NCI-H187 treated with DMSO at 0.1 percent for 48 hours (cell line): ENCODE measurements around the gene SEPTIN7.
A peak's percentile ranks its signal among the peaks of the same experiment; 100 is the strongest.
"Not testable (repeated sequence)": the region's sequence is repeated elsewhere in the genome, so short reads cannot be mapped to it uniquely, and the experiment has no call there.

ENCODE experiments used
- DNase-seq: peaks from one replicate; lab custom pipeline; 2025; lab: John Stamatoyannopoulos, UW

SEPTIN7 gene

GRCh38 chr7:35800718-35801391, at the start of gene SEPTIN7:
Gene SEPTIN7, plus strand, starts transcription at chr7:35801057. Its CDS starts 153 bp downstream, at chr7:35801210.
- peak; percentile 83 for DNase-seq

- no peak for DNase-seq
Observed at GRCh38 chr7:35752742-35753141, 48.1 kb upstream of the SEPTIN7 start.

DNA sequence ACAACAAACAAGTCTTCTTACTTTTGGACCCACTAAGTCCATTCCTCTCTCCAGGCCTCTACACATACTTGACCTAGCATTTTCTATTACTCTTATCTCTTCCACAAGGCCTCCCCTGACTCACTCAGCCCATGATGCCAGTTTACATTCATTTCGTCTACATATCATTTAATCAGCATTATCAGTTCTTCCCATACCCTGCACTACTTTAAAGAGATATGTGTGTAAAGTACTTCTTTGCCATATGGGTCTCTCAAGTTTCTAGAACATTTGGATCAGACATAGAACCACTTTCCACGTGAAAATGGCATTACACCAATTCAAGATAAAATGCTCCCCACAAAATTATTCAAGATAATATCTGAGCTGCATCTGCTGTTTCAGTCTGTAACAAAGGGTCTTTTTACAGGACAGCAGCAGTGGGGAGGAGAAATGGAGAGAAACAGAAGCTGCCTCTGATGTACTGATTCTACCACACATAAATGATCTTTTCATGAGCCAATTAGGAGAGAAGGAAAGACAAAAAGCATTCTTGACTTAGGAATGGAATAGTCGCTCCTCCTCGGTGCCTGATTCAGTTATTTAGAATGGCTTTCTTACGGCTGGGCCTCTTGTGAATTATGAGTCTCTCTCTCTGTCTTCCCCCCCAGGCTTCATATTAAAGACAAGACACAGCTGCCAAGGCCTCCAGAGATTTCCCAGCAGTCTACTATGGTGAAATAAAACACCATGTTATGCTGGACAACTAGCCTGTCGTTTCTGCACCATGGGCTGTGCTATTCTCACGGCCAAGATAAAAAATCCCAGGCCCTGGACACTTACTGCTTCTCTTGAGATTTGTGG, 46.9 kb upstream of the SEPTIN7 start:
- no peak for DNase-seq

DNA sequence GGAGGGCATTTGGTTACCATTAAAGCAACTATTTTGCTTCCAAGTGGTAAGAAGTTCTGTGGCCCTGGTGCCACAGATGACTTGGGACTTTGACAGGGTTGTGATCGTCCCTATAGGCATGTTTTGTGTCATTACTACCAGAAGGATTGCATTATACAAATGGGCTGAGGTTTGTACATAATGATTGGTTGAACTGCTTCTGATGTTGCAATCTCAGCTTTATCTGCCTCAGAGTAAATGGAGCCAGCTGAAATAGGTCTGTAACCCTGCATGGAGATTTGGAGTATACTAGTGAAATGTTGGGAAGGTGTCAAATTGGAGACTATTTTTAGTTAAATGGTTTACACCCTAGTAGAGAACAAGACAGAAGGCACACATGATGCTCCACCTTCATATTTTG, 46.1 kb upstream of the SEPTIN7 start:
- no peak for DNase-seq

DNA sequence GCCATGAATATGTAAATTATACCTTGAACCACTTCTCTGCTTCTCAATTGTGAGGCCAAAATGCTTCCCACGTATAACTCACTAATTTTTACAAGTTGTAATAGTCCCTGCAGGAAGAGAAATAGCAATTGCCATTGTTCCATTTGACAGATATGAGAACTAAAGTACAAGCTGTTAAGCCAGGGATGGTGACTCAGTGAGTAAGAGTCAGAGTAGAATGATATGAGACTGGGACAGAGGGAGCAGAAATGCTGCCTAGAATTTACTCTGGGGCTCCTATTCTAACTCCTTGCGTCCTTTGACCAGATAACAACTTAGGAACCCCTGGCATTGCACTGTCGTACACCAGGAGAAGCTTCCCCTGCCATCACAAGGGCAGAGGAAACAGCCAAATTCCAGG, 45.1 kb upstream of the SEPTIN7 start:
- no peak for DNase-seq

DNA sequence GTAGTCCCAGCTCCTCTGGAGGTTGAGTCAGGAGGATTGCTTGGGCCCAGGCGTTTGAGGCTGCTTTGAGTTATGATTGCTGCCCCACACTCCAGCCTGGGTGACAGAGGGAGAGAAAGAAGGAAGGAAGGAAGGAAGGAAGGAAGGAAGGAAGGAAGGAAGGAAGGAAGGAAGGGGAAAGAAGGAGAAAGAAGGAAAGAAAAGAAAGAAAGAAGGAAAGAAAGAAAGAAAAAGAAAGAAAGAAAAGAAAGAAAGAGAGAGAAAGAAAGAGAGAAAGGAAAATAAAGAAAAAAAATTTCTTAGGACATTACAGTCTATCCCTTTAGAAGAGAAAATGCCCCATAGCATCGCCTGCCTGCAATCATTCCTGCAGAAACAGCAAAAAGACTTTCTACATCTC, 44.4 kb upstream of the SEPTIN7 start:
- not testable (repeated sequence) for DNase-seq

GRCh38 chr7:35757574-35757973, 43.3 kb upstream of the SEPTIN7 start:
- no peak for DNase-seq

DNA sequence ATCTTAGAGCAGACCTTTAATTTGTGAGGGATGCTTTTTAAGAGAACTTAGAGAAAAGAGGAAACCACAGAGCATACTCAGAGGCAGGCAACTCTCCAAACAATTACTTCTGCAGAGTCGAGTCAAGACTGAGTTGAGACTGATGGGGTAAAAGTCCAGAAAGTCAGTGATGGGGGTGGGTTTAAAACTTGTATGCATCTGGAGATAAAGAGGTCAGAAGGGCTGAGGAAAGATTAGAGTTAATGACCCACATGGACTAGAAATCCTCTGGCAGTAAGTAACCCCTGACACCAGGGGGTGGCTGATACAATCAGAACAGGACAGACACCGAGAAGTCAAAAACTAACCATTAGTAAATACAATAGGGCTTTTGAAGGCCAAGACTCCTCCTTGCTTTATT, 42.4 kb upstream of the SEPTIN7 start:
- no peak for DNase-seq

GRCh38 chr7:35760143-35760745, 40.6 kb upstream of the SEPTIN7 start:
- no peak for DNase-seq

GRCh38 chr7:35761871-35762677, 38.8 kb upstream of the SEPTIN7 start:
- DNase-seq = no peak

GRCh38 chr7:35762781-35763180, 38.1 kb upstream of the SEPTIN7 start:
- DNase-seq = no peak

DNA sequence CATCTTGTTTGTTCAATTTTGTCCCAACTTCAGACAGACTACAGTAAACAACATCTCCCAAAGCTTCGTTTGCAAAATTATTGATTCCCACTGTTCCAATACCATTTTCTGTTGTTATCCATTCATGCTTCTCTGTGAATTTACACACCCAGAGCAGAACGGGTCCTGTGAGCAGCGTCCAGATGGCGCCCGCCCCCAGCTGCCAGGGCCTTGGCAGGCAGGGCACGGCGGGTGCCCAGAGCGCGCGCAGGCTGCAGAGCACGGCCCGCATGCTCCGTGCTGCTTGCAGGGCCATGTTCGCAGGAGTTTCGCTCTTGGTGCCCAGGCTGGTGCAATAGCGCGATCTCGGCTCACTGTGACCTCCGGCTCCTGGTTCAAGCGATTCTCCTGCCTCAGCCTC, 32.5 kb upstream of the SEPTIN7 start:
- no peak for DNase-seq

DNA sequence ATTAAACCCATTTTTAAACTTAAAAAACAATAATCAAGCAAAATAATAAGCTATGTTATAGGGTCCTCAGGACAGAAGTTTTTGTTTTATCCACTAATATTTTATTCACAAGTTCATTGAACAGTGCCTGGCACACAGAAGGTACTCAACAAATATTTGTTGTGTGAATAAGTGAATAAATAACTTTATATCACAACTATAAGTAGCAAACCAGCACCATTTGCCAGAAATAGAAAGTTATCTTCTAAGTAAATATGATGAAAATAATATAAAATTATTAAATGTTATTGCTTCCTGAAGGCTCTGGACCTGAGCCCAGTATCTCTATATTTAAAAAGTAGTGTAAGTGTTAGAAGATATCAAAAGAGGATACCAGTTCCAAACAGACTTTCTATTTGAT, 29.1 kb upstream of the SEPTIN7 start:
- no peak for DNase-seq

DNA sequence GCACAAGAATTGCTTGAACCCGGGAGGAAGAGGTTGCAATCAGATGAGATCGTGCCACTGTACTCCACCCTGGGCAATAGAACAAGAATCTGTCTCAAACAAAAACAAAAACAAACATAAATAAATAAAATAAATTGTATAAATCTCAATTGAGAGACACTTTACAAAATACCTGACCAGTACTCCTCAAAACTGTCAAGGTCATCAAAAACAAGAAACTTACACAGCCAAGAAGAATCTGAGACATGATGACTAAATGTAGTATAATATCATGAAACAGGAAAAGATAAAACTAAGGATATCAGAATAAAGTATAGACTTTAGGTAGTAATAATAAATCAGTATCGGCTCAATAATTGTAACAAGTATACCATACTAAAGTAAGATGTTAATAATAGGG, 26.9 kb upstream of the SEPTIN7 start:
- no peak for DNase-seq

DNA sequence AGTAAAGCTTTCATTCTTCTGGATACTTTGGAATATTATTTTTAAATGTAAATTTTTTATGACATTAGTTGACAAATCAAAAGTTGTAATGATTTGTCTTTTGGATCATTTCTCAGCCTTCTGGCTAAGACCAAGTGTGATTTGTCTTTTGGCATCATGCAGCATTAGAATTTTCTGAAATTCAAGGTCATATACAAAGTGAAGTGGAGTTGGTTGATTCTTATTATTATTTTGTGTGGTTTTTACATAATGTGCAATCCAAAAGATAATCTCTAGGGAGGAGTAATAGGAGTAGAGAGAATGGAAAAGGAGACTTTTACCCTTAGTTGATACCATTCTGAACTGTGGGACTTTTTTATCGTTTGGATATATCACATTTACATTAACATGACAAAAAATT, 24.2 kb upstream of the SEPTIN7 start:
- DNase-seq = no peak

- no peak for DNase-seq
Observed at GRCh38 chr7:35777121-35777520, 23.7 kb upstream of the SEPTIN7 start.

DNA sequence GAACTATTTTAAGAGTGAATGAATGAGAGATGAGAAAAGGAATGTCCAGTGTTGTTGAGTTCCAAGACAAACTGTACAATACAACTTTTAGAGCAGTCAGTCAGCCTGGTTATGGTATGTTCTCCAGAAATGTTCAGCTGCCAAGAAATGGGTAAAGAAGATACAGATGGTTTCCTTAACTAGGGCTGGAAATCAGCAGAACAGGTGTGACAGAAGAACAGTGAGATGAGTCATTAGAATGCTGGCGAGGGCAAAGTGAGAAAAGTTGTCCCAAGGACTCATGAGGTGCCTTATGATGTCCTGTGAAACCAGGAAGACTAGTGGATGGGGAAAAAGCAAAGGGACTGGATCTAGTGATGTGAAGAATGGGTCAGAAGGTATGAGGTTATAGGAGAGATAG, 20.8 kb upstream of the SEPTIN7 start:
- DNase-seq = no peak

DNA sequence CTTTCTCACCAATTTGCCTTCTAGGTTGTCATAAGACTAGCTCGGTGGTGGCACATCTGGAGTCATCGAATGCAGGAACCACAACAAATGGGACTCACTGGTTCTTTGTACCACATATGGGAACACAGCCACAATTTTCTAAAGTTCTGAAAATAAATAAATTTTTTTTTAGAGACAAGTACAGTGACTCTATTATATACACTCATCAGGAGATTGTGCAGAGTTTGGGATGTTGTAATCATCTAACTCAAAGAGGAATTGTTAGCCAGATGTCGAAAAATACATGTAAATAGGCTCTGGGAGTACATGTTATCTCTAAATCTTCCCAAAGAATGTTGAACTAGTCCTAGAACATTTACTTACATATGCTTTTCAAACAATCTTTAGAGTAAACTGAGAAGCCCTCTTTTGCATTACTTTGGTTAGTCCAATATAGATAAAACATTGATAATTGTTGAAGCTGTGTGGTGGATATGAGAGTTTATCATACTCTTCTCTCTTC, 19.6 kb upstream of the SEPTIN7 start:
- no peak for DNase-seq

GRCh38 chr7:35781767-35782515, 18.9 kb upstream of the SEPTIN7 start:
- DNase-seq = no peak

DNA sequence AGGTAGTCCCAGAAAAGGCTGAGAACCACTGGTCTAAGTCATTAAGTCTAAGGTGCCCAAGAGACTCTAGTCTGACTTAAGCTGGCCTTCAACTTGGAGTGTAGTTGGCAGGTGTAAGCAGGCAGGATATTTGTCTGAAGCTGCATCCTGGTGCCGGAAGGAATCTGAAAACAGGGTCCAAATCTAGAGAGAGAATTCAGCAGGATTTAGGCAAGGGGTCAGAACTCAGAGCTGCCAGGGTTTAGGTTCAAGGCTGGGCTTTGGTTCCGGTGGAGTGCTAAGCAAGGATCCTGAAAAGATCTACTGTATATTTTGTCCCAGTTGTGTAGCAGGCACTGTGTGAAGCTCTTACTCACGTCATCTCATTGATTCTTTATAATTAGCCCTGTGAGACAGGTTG, 16.5 kb upstream of the SEPTIN7 start:
- no peak for DNase-seq

- DNase-seq = no peak
Observed at GRCh38 chr7:35785250-35785649, 15.6 kb upstream of the SEPTIN7 start.
